ENCODE data around the gene CD37.
"Not testable (repeated sequence)": the region's sequence is repeated elsewhere in the genome, so short reads cannot be mapped to it uniquely, and the experiment has no call there.

The CD37 gene

DNA sequence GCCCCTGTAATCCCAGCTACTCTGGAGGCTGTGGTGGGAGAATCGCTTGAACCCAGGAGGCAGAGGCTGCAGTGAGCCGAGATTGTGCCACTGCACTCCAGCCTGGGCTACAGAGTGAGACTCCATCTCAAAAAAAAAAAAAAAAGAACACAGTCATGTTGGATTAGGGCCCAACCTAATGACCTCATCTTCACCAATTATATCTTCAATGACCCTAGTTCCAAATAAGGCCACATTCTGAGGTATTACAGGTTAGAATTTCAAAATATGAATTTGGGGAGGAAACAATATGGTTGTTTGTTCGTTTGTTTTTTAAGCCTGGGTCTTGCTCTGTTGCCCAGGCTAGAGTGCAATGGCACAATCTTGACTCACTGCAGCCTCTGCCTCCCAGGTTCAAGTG is 38.0 kb downstream of the CD37 start:
- in situ Hi-C loops (cut with MboI; ENCODE audit: low sequenced_read_pairs), result not testable (repeated sequence)

DNA sequence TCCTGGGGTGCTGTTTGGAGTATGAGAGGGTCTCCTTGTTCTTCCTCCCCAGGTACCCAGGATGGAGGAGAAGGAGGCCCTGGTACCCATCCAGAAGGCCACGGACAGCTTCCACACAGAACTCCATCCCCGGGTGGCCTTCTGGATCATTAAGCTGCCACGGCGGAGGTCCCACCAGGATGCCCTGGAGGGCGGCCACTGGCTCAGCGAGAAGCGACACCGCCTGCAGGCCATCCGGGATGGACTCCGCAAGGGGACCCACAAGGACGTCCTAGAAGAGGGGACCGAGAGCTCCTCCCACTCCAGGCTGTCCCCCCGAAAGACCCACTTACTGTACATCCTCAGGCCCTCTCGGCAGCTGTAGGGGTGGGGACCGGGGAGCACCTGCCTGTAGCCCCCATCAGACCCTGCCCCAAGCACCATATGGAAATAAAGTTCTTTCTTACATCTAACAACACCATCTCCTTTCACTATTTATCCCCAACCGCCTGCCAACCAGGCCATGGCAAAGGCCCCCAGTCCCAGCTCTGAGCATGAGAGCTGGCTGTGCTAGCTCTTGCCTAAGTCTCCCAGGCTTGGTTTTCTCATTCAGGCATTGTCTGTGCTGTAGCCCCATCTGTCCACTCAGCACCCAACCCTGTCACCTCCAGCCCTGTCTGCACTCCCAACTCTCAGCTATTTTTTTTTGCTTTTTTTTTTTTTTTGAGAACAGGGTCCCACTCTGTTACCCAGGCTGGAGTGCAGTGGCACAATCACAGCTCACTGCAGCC is 39.6 kb downstream of the CD37 start:
- in situ Hi-C loops (cut with MboI; ENCODE audit: low sequenced_read_pairs), result no loop called here

DNA sequence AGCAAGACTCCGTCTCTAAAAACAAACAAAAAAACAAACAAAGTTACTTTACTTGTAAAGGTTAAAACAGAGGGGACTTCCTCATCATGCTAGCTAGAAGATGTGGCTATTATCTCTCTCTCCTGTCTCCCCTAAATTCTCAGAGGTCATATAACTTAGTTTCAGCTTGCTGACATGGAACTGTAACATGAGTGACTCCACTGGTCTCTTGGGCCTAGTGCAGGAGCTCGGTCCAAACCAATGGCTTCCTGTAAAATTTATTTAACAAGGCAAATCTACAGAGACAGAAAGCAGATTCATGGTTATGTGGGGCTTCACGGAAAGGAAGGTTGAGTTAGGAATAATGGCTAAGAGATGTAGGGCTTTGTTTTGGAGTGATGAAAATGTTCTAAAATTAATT is 43.3 kb downstream of the CD37 start:
- in situ Hi-C loops (cut with MboI; ENCODE audit: low sequenced_read_pairs), result no loop called here

DNA sequence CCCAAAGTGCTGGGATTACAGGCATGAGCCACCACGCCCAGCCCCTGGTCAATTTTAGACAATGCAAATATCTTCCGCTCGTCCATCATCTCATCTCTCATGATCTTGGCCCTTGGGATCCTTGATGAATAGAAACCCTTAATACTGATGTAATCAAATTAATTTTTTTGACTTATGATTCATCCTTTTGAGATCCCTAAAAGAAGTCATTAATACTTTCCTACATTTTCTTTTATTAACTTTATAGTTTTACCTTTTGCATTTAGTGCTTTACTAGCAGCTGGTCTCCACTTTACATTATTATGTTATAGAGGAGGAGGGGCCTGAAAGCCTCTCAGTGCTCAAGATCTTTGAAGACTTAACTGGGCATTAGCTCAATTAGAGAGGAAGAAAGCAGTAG is 45.2 kb downstream of the CD37 start:
- in situ Hi-C loops (cut with MboI; ENCODE audit: low sequenced_read_pairs), result no loop called here

DNA sequence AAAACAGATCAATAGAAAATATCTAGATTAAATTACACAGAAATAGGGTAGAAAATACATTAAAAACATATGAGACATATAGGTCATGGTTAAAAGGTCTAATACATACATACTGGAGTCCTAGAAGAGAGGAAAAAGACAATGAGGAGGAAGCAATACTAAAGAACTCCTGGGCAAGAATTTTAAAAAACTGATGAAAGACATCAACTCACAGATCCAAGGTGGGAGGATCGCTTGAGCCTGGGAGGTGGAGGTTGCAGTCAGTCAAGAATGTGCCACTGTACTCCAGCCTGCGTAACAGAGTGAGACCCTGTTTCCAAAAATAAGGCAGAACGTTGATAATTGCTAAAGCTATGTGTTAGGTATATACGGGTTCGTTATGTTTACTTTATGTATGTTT is 47.4 kb downstream of the CD37 start:
- in situ Hi-C loops (cut with MboI; ENCODE audit: low sequenced_read_pairs), result no loop called here

DNA sequence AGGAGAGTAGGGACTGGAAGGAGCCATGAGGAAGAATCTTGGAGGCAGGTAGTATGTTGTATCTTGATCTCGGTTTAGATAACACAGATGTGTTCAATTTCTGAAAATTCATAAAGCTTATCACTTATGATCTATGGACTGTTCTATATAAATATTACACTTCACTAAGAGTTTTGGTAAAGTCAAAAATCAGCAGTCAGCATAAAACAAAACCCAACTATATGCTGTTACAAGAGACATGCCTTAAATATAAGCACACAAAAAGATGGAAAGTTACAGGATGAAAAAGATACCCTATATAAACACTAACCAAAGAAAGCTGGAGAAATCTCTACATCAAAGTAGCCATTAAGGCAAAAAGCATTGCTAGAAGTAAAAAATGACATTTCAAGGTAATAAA is 48.4 kb downstream of the CD37 start:
- in situ Hi-C loops (cut with MboI; ENCODE audit: low sequenced_read_pairs), result no loop called here

DNA sequence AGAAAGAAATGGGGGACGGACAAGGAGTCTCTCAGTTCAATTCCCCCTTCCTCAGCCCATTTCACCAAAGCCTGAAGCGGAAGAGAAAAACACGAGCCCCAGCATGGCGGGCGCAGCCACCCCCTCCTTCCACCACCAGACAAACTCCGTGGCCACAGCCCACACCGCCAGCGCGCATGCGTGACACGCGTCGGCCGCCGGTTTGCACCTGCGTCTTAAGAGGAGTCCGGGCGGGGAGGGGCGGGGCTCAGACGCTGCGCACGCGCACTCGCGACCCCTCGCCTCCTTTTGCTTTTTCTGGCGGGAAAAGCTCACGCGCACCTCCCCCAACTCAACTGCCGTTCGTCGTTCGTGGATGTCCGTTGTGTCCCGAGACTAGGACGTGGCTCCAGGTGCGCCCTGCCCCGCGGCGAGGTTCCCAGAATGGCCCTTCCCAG is 52.7 kb downstream of the CD37 start, which contains the start of gene KASH5:
KASH5 (plus strand) TSS at position 314 of the 437 bp plus-strand sequence. CDS start 2,635 bp downstream, outside the sequence.
- in situ Hi-C loops (cut with MboI; ENCODE audit: low sequenced_read_pairs), result no loop called here

DNA sequence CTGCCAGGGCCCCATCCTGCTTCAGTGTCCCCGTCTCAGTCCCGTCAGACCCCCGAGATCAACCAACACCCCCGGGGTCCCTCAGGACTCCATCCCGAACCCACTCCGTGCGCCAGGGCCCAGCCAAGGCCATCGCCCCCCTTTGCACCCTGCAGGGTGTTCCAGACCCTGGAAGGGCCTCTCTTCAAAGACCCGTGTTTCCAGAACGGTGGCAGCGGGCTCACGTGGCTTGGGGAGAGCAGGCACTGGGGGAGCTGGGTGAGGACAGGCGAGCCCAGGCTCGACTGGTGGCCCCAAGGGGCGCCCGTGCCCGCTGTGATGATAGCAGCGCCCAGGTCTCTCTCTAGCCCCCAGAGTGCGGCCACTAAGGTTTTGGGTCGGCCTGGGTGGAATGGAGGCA is 54.2 kb downstream of the CD37 start:
- in situ Hi-C loops (cut with MboI; ENCODE audit: low sequenced_read_pairs), result no loop called here
